Breast epithelium (tissue), 4 donors: ENCODE measurements around the gene ITGB3BP. TPM values are rescaled to one million over a fixed set of nuclear protein-coding genes. Genes with fewer than 3 reads are reported as not detected.

Source experiments
- DNase-seq, 2 donors: peaks; one replicate each; pipeline ENCODE4 v3.0.0-alpha.2; 2019; ENCODE audit warnings: low spot score in 2 of 2
- H3K27ac ChIP-seq, 2 donors: fragments of 200-600 bp; sonication (generic) in 1 of 2; one replicate each; pipeline ENCODE4 v1.5.1; 2016 to 2019; ENCODE audit warnings: mild to moderate bottlenecking in 1 of 2
- H3K27me3 ChIP-seq, 2 donors: fragments of 200-600 bp; sonication (generic) in 1 of 2; one replicate each; pipeline versions ENCODE4 v1.5.1 to v1.6.0; 2017 to 2019; ENCODE audit warnings: control low read depth in 1 of 2, mild to moderate bottlenecking in 1 of 2
- H3K36me3 ChIP-seq: fragments of 200-600 bp; one replicate; pipeline ENCODE4 v1.5.1; 2019
- H3K4me1 ChIP-seq, 2 donors: fragments of 200-600 bp; sonication (generic); one replicate each; pipeline ENCODE4 v1.5.1; 2016 to 2019; ENCODE audit warnings: control low read depth in 1 of 2
- H3K4me3 ChIP-seq, 3 donors: fragments of 200-600 bp; sonication (generic); 1 replicate in 2 of 3; 2 replicates in 1 of 3; pipeline ENCODE4 v1.5.1; 2016 to 2019; ENCODE audit warnings: mild to moderate bottlenecking in 3 of 3, moderate library complexity in 2 of 3
- H3K9me3 ChIP-seq, 2 donors: fragments of 200-600 bp; sonication (generic) in 1 of 2; one replicate each; pipeline ENCODE4 v1.5.1; 2016 to 2019; ENCODE audit warnings: control low read depth in 1 of 2
- CTCF ChIP-seq, 3 donors: fragments of 450-650 bp; IDR thresholded peaks; one replicate each; pipeline ENCODE4 v1.5.1; 2016 to 2017; ENCODE audit warnings: antibody characterized with exemption in 3 of 3, mild to moderate bottlenecking in 3 of 3, moderate library complexity in 3 of 3
- POLR2A ChIP-seq: fragments of 450-650 bp; IDR thresholded peaks from one replicate; pipeline ENCODE4 v1.6.1; 2016; ENCODE audit warnings: antibody characterized with exemption, mild to moderate bottlenecking, moderate library complexity
- POLR2AphosphoS5 ChIP-seq, 3 donors: sonication (generic); formaldehyde crosslinking; IDR thresholded peaks; one replicate each; pipeline ENCODE4 v1.6.1; 2017; ENCODE audit warnings: antibody characterized with exemption in 3 of 3
- intact Hi-C: fragments of 100-400 bp; cut with DNase I; formaldehyde crosslinking; loops from one replicate; pipeline ENCODE4 v1.15.1; 2023; ENCODE audit warnings: low total_unique reads
- total RNA-seq, 3 donors: library from RNA; depleted of rRNA; stranded (reverse); fragments of >200 nt; gene quantifications; one replicate each; pipeline ENCODE4 v1.1.0, GENCODE V29; 2016

Gene ITGB3BP
- total RNA-seq, 3 donors from 2014 or later, result 11.7 to 29.3 (median 18.4) TPM

GRCh38 chr1:63414691-63415365 is 108.2 kb downstream of the ITGB3BP start:
- H3K36me3 ChIP-seq, result no peaks in the 10 kb centered on the region

GRCh38 chr1:63413394-63413793 is 109.6 kb downstream of the ITGB3BP start:
- H3K27me3 ChIP-seq, result no peaks in the 10 kb centered on the region
- H3K36me3 ChIP-seq, result no peaks in the 10 kb centered on the region
- intact Hi-C loops, result no loop called here
- no peaks in the 10 kb centered on the region for H3K4me1 ChIP-seq
- TF ChIP-seq POLR2AphosphoS5 (IDR thresholded peaks at IDR 0.05) (no peak), CTCF (IDR thresholded peaks at IDR 0.05) (no peak), POLR2A (no peak)
- H3K4me3 ChIP-seq, result no peak overlapping the region
- H3K27ac ChIP-seq, result no peak overlapping the region
- no peaks in the 10 kb centered on the region for H3K9me3 ChIP-seq
- DNase-seq, result no peak

More at GRCh38 chr1:63414691-63415365, 108.2 kb downstream of the ITGB3BP start:
- no peak for DNase-seq
- H3K4me3 ChIP-seq, result no peak overlapping the region
- H3K9me3 ChIP-seq, result no peaks in the 10 kb centered on the region
- no peak overlapping the region for H3K27ac ChIP-seq
- intact Hi-C loops, result no loop called here
- no peaks in the 10 kb centered on the region for H3K27me3 ChIP-seq
- TF ChIP-seq CTCF (IDR thresholded peaks at IDR 0.05) (no peak), POLR2AphosphoS5 (IDR thresholded peaks at IDR 0.05) (no peak), POLR2A (no peak)
- H3K4me1 ChIP-seq, result no peaks in the 10 kb centered on the region

GRCh38 chr1:63411066-63411465 is 112.0 kb downstream of the ITGB3BP start:
- Histone ChIP-seq H3K9me3 (no peaks in the 10 kb centered on the region), H3K27me3 (no peaks in the 10 kb centered on the region), H3K27ac (no peak overlapping the region), H3K36me3 (no peaks in the 10 kb centered on the region), H3K4me3 (no peak overlapping the region), H3K4me1 (no peaks in the 10 kb centered on the region)
- TF ChIP-seq CTCF (IDR thresholded peaks at IDR 0.05) (no peak), POLR2A (no peak), POLR2AphosphoS5 (IDR thresholded peaks at IDR 0.05) (no peak)
- intact Hi-C loops, result no loop called here
- DNase-seq, result no peak

- no peak for DNase-seq
- TF ChIP-seq POLR2AphosphoS5 (IDR thresholded peaks at IDR 0.05) (no peak), CTCF (IDR thresholded peaks at IDR 0.05) (no peak), POLR2A (no peak)
- Histone ChIP-seq H3K9me3 (no peaks in the 10 kb centered on the region), H3K4me3 (no peak overlapping the region), H3K4me1 (no peaks in the 10 kb centered on the region), H3K27ac (no peak overlapping the region), H3K27me3 (no peaks in the 10 kb centered on the region), H3K36me3 (no peaks in the 10 kb centered on the region)
- intact Hi-C loops, result no loop called here
These were observed 114.7 kb downstream of the ITGB3BP start for GRCh38 chr1:63408331-63408730.

- Histone ChIP-seq H3K9me3 (no peaks in the 10 kb centered on the region), H3K27me3 (no peaks in the 10 kb centered on the region), H3K36me3 (no peaks in the 10 kb centered on the region), H3K4me1 (no peaks in the 10 kb centered on the region), H3K27ac (no peak overlapping the region), H3K4me3 (no peak overlapping the region)
- TF ChIP-seq CTCF (IDR thresholded peaks at IDR 0.05), result no peak
- no peak for TF ChIP-seq POLR2AphosphoS5 (IDR thresholded peaks at IDR 0.05)
- no peak for TF ChIP-seq POLR2A
- DNase-seq, result no peak
- intact Hi-C loops, result no loop called here
These were observed 116.0 kb downstream of the ITGB3BP start for GRCh38 chr1:63407002-63407401.
